ENCODE data around the gene MCTP2.

GRCh38 chr15:94286583-94286982 lies 55.2 kb downstream of the MCTP2 start:
- TF ChIP-seq, protein P1, sequence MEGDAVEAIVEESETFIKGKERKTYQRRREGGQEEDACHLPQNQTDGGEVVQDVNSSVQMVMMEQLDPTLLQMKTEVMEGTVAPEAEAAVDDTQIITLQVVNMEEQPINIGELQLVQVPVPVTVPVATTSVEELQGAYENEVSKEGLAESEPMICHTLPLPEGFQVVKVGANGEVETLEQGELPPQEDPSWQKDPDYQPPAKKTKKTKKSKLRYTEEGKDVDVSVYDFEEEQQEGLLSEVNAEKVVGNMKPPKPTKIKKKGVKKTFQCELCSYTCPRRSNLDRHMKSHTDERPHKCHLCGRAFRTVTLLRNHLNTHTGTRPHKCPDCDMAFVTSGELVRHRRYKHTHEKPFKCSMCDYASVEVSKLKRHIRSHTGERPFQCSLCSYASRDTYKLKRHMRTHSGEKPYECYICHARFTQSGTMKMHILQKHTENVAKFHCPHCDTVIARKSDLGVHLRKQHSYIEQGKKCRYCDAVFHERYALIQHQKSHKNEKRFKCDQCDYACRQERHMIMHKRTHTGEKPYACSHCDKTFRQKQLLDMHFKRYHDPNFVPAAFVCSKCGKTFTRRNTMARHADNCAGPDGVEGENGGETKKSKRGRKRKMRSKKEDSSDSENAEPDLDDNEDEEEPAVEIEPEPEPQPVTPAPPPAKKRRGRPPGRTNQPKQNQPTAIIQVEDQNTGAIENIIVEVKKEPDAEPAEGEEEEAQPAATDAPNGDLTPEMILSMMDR (conservative IDR thresholded peaks at IDR 0.05 in 1 of 2, IDR thresholded peaks at IDR 0.05 in 1 of 2; ENCODE audit: extremely low read depth in 1 of 2, insufficient read depth in 1 of 2, low read depth in 1 of 2, low read length in 2 of 2): no peak
- no peak for TF ChIP-seq EZH2 (IDR thresholded peaks at IDR 0.05; ENCODE audit: borderline replicate concordance, low read length)

Measured in mammary epithelial cell (primary cell).